PC-3 (cell line): ENCODE results near the gene MAGEA6. TPM values are rescaled to one million over a fixed set of nuclear protein-coding genes. Genes with fewer than 3 reads are reported as not detected.
A peak's percentile ranks its signal among the peaks of the same experiment; 100 is the strongest.

Experiments used
- ATAC-seq: fragments of 200-7000 bp; cut with Tn5 transposase; 2 replicates; pipeline ENCODE4 v1.9.1; 2020; ENCODE audit warnings: mild to moderate bottlenecking, moderate library complexity
- BruUV-seq: library from RNA; stranded (reverse); fragments of 400-500 nt; replicated peaks from 2 replicates; lab custom pipeline; 2021; lab: Mats Ljungman, UMichigan
- CTCF ChIA-PET: fragments of 300-600 bp; sonication (Branson Sonifier 250); formaldehyde crosslinking; loops from one replicate; lab custom pipeline; 2022; ENCODE audit warnings: antibody characterized with exemption; lab: Charles Lee
- POLR2A ChIA-PET: fragments of 300-600 bp; sonication (Branson Sonifier 250); formaldehyde crosslinking; loops from one replicate; lab custom pipeline; 2022; ENCODE audit warnings: antibody characterized with exemption; ENCODE audit not compliant: unreplicated experiment; lab: Charles Lee
- DNase-seq: peaks from one replicate; pipeline ENCODE4 v3.0.0-alpha.2; 2015
- H2AFZ ChIP-seq: fragments of 300-600 bp; sonication (generic); 2 replicates; pipeline ENCODE4 v1.6.0; 2016; ENCODE audit warnings: antibody characterized with exemption, low read length
- H3F3A ChIP-seq: fragments of 300-600 bp; sonication (generic); one replicate; pipeline ENCODE4 v1.6.0; 2017; ENCODE audit warnings: antibody characterized with exemption, low read length, control low read depth, mild to moderate bottlenecking; ENCODE audit not compliant: unreplicated experiment
- H3K27ac ChIP-seq: fragments of 300-600 bp; sonication (generic); 2 replicates; pipeline ENCODE4 v1.5.1; 2016; ENCODE audit warnings: mild to moderate bottlenecking, low read length
- H3K27me3 ChIP-seq: fragments of 300-600 bp; sonication (generic); 2 replicates; pipeline ENCODE4 v1.6.1; 2016; ENCODE audit warnings: low read length, mixed read lengths
- H3K36me3 ChIP-seq: fragments of 300-600 bp; sonication (generic); 2 replicates; pipeline ENCODE4 v1.6.1; 2016; ENCODE audit warnings: low read depth, mixed run types, low read length, mixed read lengths
- H3K4me1 ChIP-seq: fragments of 300-600 bp; sonication (generic); 2 replicates; pipeline ENCODE4 v1.5.1; 2016; ENCODE audit warnings: low read length; ENCODE audit not compliant: insufficient read depth
- H3K4me2 ChIP-seq: fragments of 300-600 bp; sonication (generic); 2 replicates; pipeline ENCODE4 v1.6.0; 2016; ENCODE audit warnings: low read length
- H3K4me3 ChIP-seq: fragments of 300-600 bp; sonication (generic); 2 replicates; pipeline ENCODE4 v1.5.1; 2016; ENCODE audit warnings: mild to moderate bottlenecking, low read length, mixed read lengths
- H3K79me2 ChIP-seq: fragments of 300-600 bp; sonication (generic); 2 replicates; pipeline ENCODE4 v1.6.1; 2017; ENCODE audit warnings: low read length, mixed read lengths
- H3K9ac ChIP-seq: fragments of 300-600 bp; sonication (generic); 2 replicates; pipeline ENCODE4 v1.6.0; 2016; ENCODE audit warnings: mild to moderate bottlenecking, low read length
- H3K9me2 ChIP-seq: fragments of 300-600 bp; sonication (generic); replicated peaks from 2 replicates; pipeline ENCODE4 v1.6.1; 2016; ENCODE audit warnings: mixed run types, low read length, mixed read lengths
- H3K9me3 ChIP-seq: fragments of 300-600 bp; sonication (generic); 2 replicates; pipeline ENCODE4 v1.6.1; 2016; ENCODE audit warnings: low read length, mixed read lengths
- H4K20me1 ChIP-seq: fragments of 300-600 bp; sonication (generic); 2 replicates; pipeline ENCODE4 v1.6.1; 2016; ENCODE audit warnings: low read length, mixed read lengths
- EZH2 ChIP-seq: fragments of 300-600 bp; sonication (generic); IDR thresholded peaks from one replicate; pipeline ENCODE4 v1.6.1; 2017; ENCODE audit warnings: antibody characterized with exemption, mild to moderate bottlenecking, low read length; ENCODE audit not compliant: unreplicated experiment
- EZH2phosphoT487 ChIP-seq: fragments of 300-600 bp; sonication (generic); IDR thresholded peaks from 2 replicates; pipeline ENCODE4 v1.6.1; 2018; ENCODE audit warnings: mild to moderate bottlenecking, antibody characterized with exemption, low read length, borderline replicate concordance
- intact Hi-C: fragments of 100-400 bp; cut with micrococcal nuclease; formaldehyde crosslinking; loops from 2 replicates; pipeline ENCODE4 v1.9.0; 2023
- total RNA-seq: library from RNA; depleted of rRNA; stranded (reverse); fragments of >200 nt; gene quantifications from 2 replicates; pipeline ENCODE4 v1.2.3, GENCODE V29; 2014
- TF ChIP-seq, protein P1 (sequence below): fragments of 300-600 bp; sonication (generic); conservative IDR thresholded peaks from 2 replicates; pipeline ENCODE4 v1.5.1; 2017; ENCODE audit warnings: antibody characterized with exemption, low read depth, mild to moderate bottlenecking, low read length

The MAGEA6 gene
- total RNA-seq, 1 experiment from 2014 or later = 1.3 TPM

DNA sequence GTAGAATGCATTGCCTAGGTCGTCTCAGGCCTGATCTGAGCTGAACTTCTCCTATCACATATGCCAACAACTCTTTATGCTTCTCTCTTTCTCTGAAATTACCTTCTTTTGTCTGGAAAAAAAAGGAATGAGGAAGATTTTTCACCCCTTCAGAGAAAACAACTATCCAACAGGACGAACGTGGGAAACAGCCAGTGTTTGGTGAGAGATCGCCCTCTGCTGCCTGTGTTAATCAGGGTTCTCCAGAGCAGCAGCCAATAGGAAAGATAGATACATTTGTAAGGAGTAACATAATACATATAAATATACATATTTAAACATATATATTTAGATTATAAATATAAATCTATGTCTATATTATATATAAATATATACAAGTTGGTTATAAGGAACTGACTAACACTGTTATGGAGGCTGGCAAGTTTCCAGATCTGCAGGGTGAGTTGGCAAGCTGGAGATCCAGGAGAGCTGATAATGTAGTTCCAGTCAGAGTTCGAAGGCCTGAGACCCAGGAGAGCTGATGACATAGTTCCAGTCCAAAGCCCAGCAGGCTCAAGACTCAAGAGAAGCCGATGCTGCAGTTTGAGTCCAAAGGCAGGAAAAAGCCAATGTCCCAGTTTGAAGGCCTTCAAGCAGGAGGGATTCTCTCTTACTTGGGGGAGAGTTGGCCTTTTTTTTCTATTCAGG lies 47.7 kb upstream of the MAGEA6 start:
- Histone ChIP-seq H3K27ac (no peak overlapping the region), H3F3A (no peaks in the 10 kb centered on the region), H3K9ac (no peak overlapping the region), H3K4me1 (peaks cover 50% of the 10 kb centered on the region), H2AFZ (0 out of 2 replicates have a peak overlapping the region, but pooled peaks have one; percentile 30), H3K9me2 (no peaks in the 10 kb centered on the region), H3K27me3 (no peaks in the 10 kb centered on the region), H4K20me1 (no peaks in the 10 kb centered on the region), H3K36me3 (no peaks in the 10 kb centered on the region), H3K4me3 (no peak overlapping the region), H3K4me2 (no peak overlapping the region), H3K79me2 (no peaks in the 10 kb centered on the region), H3K9me3 (no peaks in the 10 kb centered on the region)
- ChIA-PET CTCF (no interaction called here), POLR2A (no interaction called here)
- ATAC-seq = peak; percentile 53
- peak; percentile 65 for DNase-seq
- intact Hi-C loops = loop anchor here (10.0 kb wide), 1 partner anchor 182 kb away; the partner anchor contains the start of gene GABRQ
- TF ChIP-seq EZH2phosphoT487 (no peak), EZH2 (no peak)
- TF ChIP-seq, protein P1, sequence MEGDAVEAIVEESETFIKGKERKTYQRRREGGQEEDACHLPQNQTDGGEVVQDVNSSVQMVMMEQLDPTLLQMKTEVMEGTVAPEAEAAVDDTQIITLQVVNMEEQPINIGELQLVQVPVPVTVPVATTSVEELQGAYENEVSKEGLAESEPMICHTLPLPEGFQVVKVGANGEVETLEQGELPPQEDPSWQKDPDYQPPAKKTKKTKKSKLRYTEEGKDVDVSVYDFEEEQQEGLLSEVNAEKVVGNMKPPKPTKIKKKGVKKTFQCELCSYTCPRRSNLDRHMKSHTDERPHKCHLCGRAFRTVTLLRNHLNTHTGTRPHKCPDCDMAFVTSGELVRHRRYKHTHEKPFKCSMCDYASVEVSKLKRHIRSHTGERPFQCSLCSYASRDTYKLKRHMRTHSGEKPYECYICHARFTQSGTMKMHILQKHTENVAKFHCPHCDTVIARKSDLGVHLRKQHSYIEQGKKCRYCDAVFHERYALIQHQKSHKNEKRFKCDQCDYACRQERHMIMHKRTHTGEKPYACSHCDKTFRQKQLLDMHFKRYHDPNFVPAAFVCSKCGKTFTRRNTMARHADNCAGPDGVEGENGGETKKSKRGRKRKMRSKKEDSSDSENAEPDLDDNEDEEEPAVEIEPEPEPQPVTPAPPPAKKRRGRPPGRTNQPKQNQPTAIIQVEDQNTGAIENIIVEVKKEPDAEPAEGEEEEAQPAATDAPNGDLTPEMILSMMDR = peak; percentile 65
- no TSS peak for BruUV-seq

DNA sequence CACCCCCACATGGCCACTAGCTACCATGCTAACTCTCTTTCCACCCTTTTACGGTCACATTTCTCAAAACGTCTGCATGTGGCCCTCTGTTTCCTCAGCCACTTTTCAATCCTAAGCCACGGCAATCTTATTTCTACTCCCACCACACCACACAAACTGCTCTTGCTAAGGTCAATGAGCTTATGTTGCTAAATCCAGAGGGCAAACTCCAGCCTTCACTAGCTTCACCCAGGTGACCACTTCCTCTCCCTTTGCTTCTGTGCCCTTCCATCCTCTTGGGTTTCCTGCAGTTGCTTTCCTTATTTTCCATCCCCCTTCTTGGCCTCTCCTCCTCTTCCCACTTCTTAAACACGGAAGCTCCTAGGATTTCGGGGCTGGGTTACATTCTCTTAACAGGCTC lies 44.6 kb upstream of the MAGEA6 start:
- intact Hi-C loops = loop anchor here (10.0 kb wide), 1 partner anchor 179 kb away; the partner anchor contains the start of gene GABRQ
- no peaks in the 10 kb centered on the region for H3K9me2 ChIP-seq
- no peak for TF ChIP-seq EZH2phosphoT487
- no peak for TF ChIP-seq EZH2
- TF ChIP-seq, protein P1 = no peak
- no TSS peak for BruUV-seq
- H3K79me2 ChIP-seq = no peaks in the 10 kb centered on the region
- H3K4me3 ChIP-seq = no peak overlapping the region
- ATAC-seq = no peak
- no peak for DNase-seq
- H3K27me3 ChIP-seq = no peaks in the 10 kb centered on the region; the same call in 1 of the 2 replicates
- H3K36me3 ChIP-seq = no peaks in the 10 kb centered on the region
- no peaks in the 10 kb centered on the region for H3F3A ChIP-seq
- no peak overlapping the region for H3K27ac ChIP-seq
- no peak overlapping the region for H2AFZ ChIP-seq
- ChIA-PET POLR2A (no interaction called here), CTCF (no interaction called here)
- H3K4me2 ChIP-seq = no peak overlapping the region
- H3K4me1 ChIP-seq = peaks cover 20% of the 10 kb centered on the region
- H4K20me1 ChIP-seq = no peaks in the 10 kb centered on the region
- no peaks in the 10 kb centered on the region for H3K9me3 ChIP-seq
- H3K9ac ChIP-seq = no peak overlapping the region

DNA sequence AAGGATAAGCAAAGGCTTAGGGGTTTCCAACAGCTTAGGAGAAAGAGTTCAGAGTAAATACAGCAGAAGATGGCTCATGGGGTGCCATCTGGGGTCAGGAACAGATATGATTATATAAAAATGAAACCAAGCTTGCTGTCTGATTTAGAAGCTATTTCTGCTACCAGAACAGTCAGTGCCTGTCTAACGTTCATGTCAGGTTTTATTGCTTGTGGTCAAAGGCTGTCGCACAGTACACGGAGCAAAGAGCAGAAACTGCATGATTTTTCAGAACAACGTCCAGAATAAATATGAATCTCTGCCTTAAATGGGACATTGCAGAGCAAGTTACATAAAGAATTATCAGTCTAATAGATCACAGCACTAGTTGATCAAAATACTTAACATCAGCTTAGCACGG lies 43.7 kb upstream of the MAGEA6 start:
- H3K36me3 ChIP-seq = no peaks in the 10 kb centered on the region
- BruUV-seq = no TSS peak
- peaks cover 12% of the 10 kb centered on the region for H3K4me1 ChIP-seq
- DNase-seq (no peak), ATAC-seq (peak; percentile 27; the same call in 1 of the 2 replicates)
- TF ChIP-seq EZH2 (no peak), EZH2phosphoT487 (no peak)
- TF ChIP-seq, protein P1 = no peak
- CTCF ChIA-PET = no interaction called here
- no peaks in the 10 kb centered on the region for H3K9me3 ChIP-seq
- no peaks in the 10 kb centered on the region for H3K9me2 ChIP-seq
- H3K9ac ChIP-seq = no peak overlapping the region
- no peak overlapping the region for H3K27ac ChIP-seq
- H3K4me2 ChIP-seq = no peak overlapping the region
- H3K79me2 ChIP-seq = no peaks in the 10 kb centered on the region
- H3K4me3 ChIP-seq = no peak overlapping the region
- POLR2A ChIA-PET = no interaction called here
- no peaks in the 10 kb centered on the region for H3F3A ChIP-seq
- no peaks in the 10 kb centered on the region for H4K20me1 ChIP-seq
- H2AFZ ChIP-seq = no peak overlapping the region
- intact Hi-C loops = loop anchor here (10.0 kb wide), 1 partner anchor 178 kb away; the partner anchor contains the start of gene GABRQ
- no peaks in the 10 kb centered on the region; the same call in 1 of the 2 replicates for H3K27me3 ChIP-seq
